Right lobe of liver (tissue), 6 donors: ENCODE results near the gene ADGRV1. TPM values are rescaled to one million over a fixed set of nuclear protein-coding genes. Genes with fewer than 3 reads are reported as not detected.

ENCODE experiments used
- ATAC-seq, 4 donors: fragments of 200-7000 bp; cut with Tn5 transposase; one replicate each; pipeline ENCODE4 v1.9.1; 2020; ENCODE audit warnings: mild to moderate bottlenecking in 4 of 4, moderate library complexity in 4 of 4
- DNase-seq, 3 donors: peaks; one replicate each; pipeline ENCODE4 v3.0.0-alpha.2; 2020
- H3K27ac ChIP-seq, 3 donors: fragments of 200-600 bp; one replicate each; pipeline ENCODE4 v1.8.0; 2022
- H3K27me3 ChIP-seq, 2 donors: fragments of 200-600 bp; one replicate each; pipeline ENCODE4 v1.8.0; 2022
- H3K36me3 ChIP-seq, 4 donors: fragments of 200-600 bp; sonication (generic) in 1 of 4; one replicate each; pipeline versions ENCODE4 v1.5.1 to v1.8.0; 2017 to 2022; ENCODE audit warnings: control low read depth in 1 of 4
- H3K4me1 ChIP-seq, 4 donors: fragments of 200-600 bp; sonication (generic) in 1 of 4; one replicate each; pipeline versions ENCODE4 v1.5.1 to v1.8.0; 2017 to 2022; ENCODE audit warnings: control low read depth in 1 of 4
- H3K4me3 ChIP-seq, 3 donors: fragments of 200-600 bp; one replicate each; pipeline ENCODE4 v1.8.0; 2022
- H3K9me3 ChIP-seq, 4 donors: fragments of 200-600 bp; sonication (generic) in 1 of 4; one replicate each; pipeline versions ENCODE4 v1.5.1 to v1.8.0; 2017 to 2022; ENCODE audit warnings: control low read depth in 1 of 4
- CTCF ChIP-seq, 4 donors: fragments of 200-600 bp in 3 of 4; fragments of 450-650 bp in 1 of 4; IDR thresholded peaks; one replicate each; pipeline versions ENCODE4 v1.5.1 to v1.8.0; 2016 to 2022; ENCODE audit warnings: antibody characterized with exemption in 4 of 4, mild to moderate bottlenecking in 2 of 4
- POLR2A ChIP-seq: fragments of 450-650 bp; IDR thresholded peaks from one replicate; pipeline ENCODE4 v1.6.1; 2017; ENCODE audit warnings: antibody characterized with exemption, mild to moderate bottlenecking
- WGBS: methylation state at CpG from one replicate; pipeline ENCODE4 v1.1.6; 2018; ENCODE audit warnings: low coverage, low lambda C conversion rate; ENCODE audit not compliant: insufficient coverage; ENCODE audit errors: missing lambda C conversion rate; 5-methylcytosine and 5-hydroxymethylcytosine counted together
- intact Hi-C, 2 donors: fragments of 100-400 bp; cut with DNase I; formaldehyde crosslinking; loops; one replicate each; pipeline versions ENCODE4 v1.11.2 to v1.14.1; 2022
- total RNA-seq, 6 experiments: library from RNA; depleted of rRNA in 2 of 6; stranded (reverse); fragments of >200 nt in 2 of 6; fragmentation: NEBNext Ultra II Directional in 3 of 6; extraction: Animal tissue kit (Norgen Biotek cat#: 25700) in 3 of 6; gene quantifications; one replicate each; pipeline versions ENCODE4 v1.1.0 to v1.2.4, GENCODE V29; 2016 to 2023
- donor health status: DM: no; HTN: yes; CAD: no.
- donor health status: DM: no; HTN: no; CAD: no.
- donor health status: DM: no; HTN: no; CAD: no.
- donor health status: DM: no; HTN: yes; CAD: no.
- donor health status: DM: no; HTN: yes; CAD: no.

Gene ADGRV1
- total RNA-seq, 6 experiments from 2014 or later = 4.5 to 15.9 (median 7.4) TPM

GRCh38 chr5:90830058-90830457, 271.5 kb downstream of the ADGRV1 start:
- WGBS = 63% methylated on average over 3 of the region's 3 CpGs
- intact Hi-C loops = no loop called here
- H3K27ac ChIP-seq = no peak overlapping the region
- no peak overlapping the region for H3K4me3 ChIP-seq
- no peaks in the 10 kb centered on the region for H3K9me3 ChIP-seq
- H3K4me1 ChIP-seq = no peaks in the 10 kb centered on the region
- no peak for ATAC-seq
- no peak for TF ChIP-seq POLR2A
- no peak for TF ChIP-seq CTCF (IDR thresholded peaks at IDR 0.05)
- no peak for DNase-seq
- H3K27me3 ChIP-seq = no peaks in the 10 kb centered on the region
- H3K36me3 ChIP-seq = no peaks in the 10 kb centered on the region

GRCh38 chr5:90833753-90834152, 275.2 kb downstream of the ADGRV1 start:
- TF ChIP-seq POLR2A = no peak
- no peak for TF ChIP-seq CTCF (IDR thresholded peaks at IDR 0.05)
- Histone ChIP-seq H3K27ac (no peak overlapping the region), H3K9me3 (no peaks in the 10 kb centered on the region), H3K27me3 (no peaks in the 10 kb centered on the region), H3K4me1 (no peaks in the 10 kb centered on the region), H3K4me3 (no peak overlapping the region), H3K36me3 (no peaks in the 10 kb centered on the region)
- 44% methylated on average over 2 of the region's 2 CpGs for WGBS
- DNase-seq = no peak
- intact Hi-C loops = no loop called here
- ATAC-seq = no peak

- intact Hi-C loops = no loop called here
- Histone ChIP-seq H3K4me1 (no peaks in the 10 kb centered on the region), H3K4me3 (no peak overlapping the region), H3K27me3 (no peaks in the 10 kb centered on the region), H3K27ac (no peak overlapping the region), H3K36me3 (no peaks in the 10 kb centered on the region), H3K9me3 (no peaks in the 10 kb centered on the region)
- WGBS = 84% methylated on average over 3 of the region's 3 CpGs
- no peak for ATAC-seq
- TF ChIP-seq POLR2A = no peak
- TF ChIP-seq CTCF (IDR thresholded peaks at IDR 0.05) = no peak
- DNase-seq = no peak
These were observed 276.1 kb downstream of the ADGRV1 start for GRCh38 chr5:90834711-90835110.

- no peak for TF ChIP-seq POLR2A
- no peak for TF ChIP-seq CTCF (IDR thresholded peaks at IDR 0.05)
- WGBS = 49% methylated on average over 5 of the region's 5 CpGs
- Histone ChIP-seq H3K4me1 (no peaks in the 10 kb centered on the region), H3K36me3 (no peaks in the 10 kb centered on the region), H3K27ac (no peak overlapping the region), H3K9me3 (no peaks in the 10 kb centered on the region), H3K27me3 (no peaks in the 10 kb centered on the region), H3K4me3 (no peak overlapping the region)
- DNase-seq (no peak), ATAC-seq (no peak)
- intact Hi-C loops = no loop called here
These were observed 284.8 kb downstream of the ADGRV1 start for GRCh38 chr5:90843443-90843842.

- H3K4me3 ChIP-seq = no peak overlapping the region
- no peaks in the 10 kb centered on the region for H3K36me3 ChIP-seq
- H3K27me3 ChIP-seq = no peaks in the 10 kb centered on the region
- WGBS = 76% methylated on average over 5 of the region's 5 CpGs
- intact Hi-C loops = no loop called here
- no peak overlapping the region for H3K27ac ChIP-seq
- TF ChIP-seq POLR2A (no peak), CTCF (IDR thresholded peaks at IDR 0.05) (no peak)
- DNase-seq (no peak), ATAC-seq (no peak)
- no peaks in the 10 kb centered on the region for H3K9me3 ChIP-seq
- no peaks in the 10 kb centered on the region for H3K4me1 ChIP-seq
These were observed 286.3 kb downstream of the ADGRV1 start for GRCh38 chr5:90844931-90845330.
